ENCODE measurements around the gene PGGHG.
"Not testable (repeated sequence)": the region's sequence is repeated elsewhere in the genome, so short reads cannot be mapped to it uniquely, and the experiment has no call there.

Gene PGGHG

DNA sequence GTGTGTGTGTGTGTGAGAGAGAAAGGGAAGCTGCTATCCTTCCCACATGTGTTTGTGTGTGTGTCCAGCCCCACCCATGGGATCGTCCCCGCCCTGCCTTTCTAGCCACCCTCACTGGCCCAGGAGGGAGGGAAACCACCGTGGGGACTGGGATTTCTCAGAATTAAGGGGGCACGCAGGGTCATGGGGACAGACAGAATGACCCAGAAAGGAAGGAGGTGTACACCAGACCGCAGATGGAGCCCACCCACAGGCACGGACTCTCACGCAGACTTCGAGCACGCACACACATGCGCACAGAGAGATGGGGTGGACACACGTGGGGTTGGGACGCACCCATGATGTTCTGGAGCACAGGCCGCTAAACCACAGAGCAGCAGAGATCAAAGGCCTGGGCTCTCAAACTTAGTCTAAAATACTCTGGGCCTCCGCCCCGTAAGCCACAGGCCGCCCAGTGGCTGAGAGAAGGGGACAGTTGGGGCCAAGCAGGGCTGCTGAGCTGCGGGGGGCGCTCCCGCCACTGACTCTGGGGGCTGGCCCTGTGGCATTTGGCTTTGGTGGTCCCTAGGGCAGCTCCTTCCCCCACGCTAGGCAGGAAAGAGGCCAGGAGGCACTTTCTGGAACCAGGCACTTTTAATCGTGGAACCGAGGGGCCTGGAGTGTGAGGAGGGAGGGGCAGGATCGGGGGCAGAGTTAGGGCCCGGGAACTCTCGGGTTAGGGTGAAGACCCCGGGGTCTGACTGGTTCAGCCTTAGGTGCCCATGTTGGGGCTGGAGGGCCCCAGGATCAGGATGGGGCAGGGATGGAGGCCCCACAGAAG is 8.9 kb downstream of the PGGHG start:
- H3K27ac Mint-ChIP-seq: peak overlapping the region; percentile 25
- H3K27me3 Mint-ChIP-seq: peaks cover 1% of the 10 kb centered on the region
- H3K4me3 Mint-ChIP-seq: no peak overlapping the region
- peaks cover 29% of the 10 kb centered on the region for H3K4me1 Mint-ChIP-seq
- H3K9me3 Mint-ChIP-seq: no peaks in the 10 kb centered on the region
- no peaks in the 10 kb centered on the region for H3K36me3 Mint-ChIP-seq

DNA sequence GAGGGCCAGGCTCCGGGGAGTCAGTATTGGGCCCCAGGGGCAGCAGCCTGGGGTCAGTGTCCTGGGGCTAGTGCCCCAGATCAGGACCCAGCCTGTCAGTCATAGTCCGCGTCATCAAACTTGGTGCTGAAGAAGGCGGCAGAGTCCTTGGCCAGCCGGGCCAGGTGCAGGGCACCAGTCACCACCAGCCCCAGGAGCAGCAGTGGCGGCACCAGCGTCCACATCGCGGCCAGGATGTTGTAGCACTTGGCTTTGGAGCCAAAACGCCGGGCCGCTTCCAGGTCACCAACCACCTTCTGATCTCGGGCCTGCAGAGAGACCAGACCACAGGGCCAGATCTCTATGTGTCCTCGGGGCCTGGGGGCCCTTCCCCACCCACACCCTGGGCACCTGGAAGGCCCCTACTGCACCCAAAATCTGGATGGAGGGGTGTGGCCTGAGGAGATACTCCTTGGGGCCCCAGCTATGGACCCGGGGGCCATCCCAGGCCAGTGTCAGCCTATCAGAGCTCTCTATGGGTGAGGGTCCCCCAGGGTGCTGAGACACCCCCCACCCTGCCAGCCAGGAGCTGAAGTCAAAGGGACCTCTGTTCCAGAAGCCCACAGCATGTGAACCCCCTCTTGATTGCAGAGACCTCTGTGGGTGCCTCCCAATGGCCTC is 9.6 kb downstream of the PGGHG start:
- no peaks in the 10 kb centered on the region for H3K9me3 Mint-ChIP-seq
- peaks cover 37% of the 10 kb centered on the region for H3K4me1 Mint-ChIP-seq
- no peak overlapping the region for H3K4me3 Mint-ChIP-seq
- H3K27me3 Mint-ChIP-seq: peaks cover 3% of the 10 kb centered on the region
- no peaks in the 10 kb centered on the region for H3K36me3 Mint-ChIP-seq
- H3K27ac Mint-ChIP-seq: no peak overlapping the region

GRCh38 chr11:299081-299891 is 10.4 kb downstream of the PGGHG start, which contains the start of gene IFITM5:
TSS of gene IFITM5 (minus strand) at chr11:299526. CDS start at chr11:299490, 36 bp downstream.
- Mint-ChIP-seq H3K4me3 (no peak within 1 kb of the TSS), H3K27me3 (peaks cover 3% of the 10 kb centered on the region), H3K9me3 (no peaks in the 10 kb centered on the region), H3K4me1 (peaks cover 40% of the 10 kb centered on the region), H3K27ac (no peak within 1 kb of the TSS), H3K36me3 (no peaks in the 10 kb centered on the region)

DNA sequence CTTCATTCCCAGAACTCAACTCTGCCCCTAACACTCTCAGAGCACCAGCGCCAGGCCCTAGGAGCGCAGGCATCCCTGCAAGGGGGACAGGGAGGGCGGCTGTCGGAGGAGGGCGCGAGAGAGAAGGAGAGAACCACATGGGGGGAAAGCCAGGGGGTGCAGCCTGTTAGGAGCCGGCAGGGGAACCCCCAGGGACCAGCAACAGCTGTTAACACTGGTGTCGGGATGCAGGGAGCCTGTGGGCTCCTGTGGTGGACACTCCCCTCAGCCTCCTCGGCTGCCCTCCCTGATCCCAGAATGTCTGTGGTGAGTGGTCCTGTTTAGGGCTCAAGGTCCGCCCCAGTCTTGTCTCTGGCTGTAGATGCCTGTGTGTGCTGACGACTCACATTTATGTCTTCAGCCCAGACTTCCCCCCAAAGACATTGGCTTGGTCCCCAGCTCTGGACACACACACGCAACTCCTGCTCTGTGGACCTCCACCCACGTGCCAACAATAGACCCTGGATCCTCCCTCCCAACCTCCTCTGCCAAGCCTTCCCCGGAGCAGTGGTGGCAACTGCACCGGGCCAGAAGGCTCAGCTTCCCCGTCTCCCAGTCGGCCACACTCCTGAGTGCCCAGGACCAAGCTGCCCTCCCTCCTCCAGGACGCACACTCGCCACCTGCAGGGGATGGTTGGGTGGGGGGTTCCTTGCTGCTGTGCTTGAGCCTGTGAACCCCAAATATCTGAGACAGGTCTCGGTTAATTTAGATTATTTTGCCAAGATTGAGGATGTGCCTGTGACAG is 11.2 kb downstream of the PGGHG start:
- Mint-ChIP-seq H3K4me3 (no peak overlapping the region), H3K27ac (no peak overlapping the region), H3K9me3 (no peaks in the 10 kb centered on the region), H3K36me3 (no peaks in the 10 kb centered on the region), H3K27me3 (peaks cover 3% of the 10 kb centered on the region), H3K4me1 (peaks cover 44% of the 10 kb centered on the region)

GRCh38 chr11:303363-303762 is 14.4 kb downstream of the PGGHG start:
- Mint-ChIP-seq H3K9me3 (no peaks in the 10 kb centered on the region), H3K27ac (no peak overlapping the region), H3K27me3 (peaks cover 3% of the 10 kb centered on the region), H3K36me3 (no peaks in the 10 kb centered on the region), H3K4me1 (peaks cover 54% of the 10 kb centered on the region), H3K4me3 (no peak overlapping the region)

DNA sequence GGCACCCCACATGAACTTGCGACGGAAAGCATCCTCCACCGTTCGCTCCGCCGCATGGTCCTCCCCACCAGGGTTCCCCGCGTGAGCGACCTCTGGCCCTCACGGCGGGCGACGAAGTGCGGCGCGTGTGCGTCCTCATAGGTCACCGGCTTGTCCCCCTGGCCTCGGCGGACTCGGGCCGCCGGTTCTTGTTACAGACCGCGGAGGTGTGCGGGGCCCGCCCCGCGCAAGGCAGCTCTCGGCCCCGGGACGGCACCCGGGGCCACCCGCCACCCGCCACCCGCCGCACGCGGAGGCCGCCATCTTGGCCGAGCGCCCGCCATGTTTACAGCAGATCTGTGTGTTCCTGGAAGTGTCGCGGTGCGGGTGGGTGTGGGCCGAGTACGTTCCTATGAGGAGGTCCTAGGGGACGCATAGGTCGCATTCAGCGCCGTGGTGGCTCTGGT is 15.2 kb downstream of the PGGHG start:
- Mint-ChIP-seq H3K9me3 (no peaks in the 10 kb centered on the region), H3K4me1 (peaks cover 55% of the 10 kb centered on the region), H3K27ac (no peak overlapping the region), H3K27me3 (peaks cover 3% of the 10 kb centered on the region), H3K36me3 (no peaks in the 10 kb centered on the region), H3K4me3 (no peak overlapping the region)

GRCh38 chr11:304915-305843 is 16.3 kb downstream of the PGGHG start:
- no peak overlapping the region for H3K4me3 Mint-ChIP-seq
- H3K36me3 Mint-ChIP-seq: peaks cover 1% of the 10 kb centered on the region
- peak overlapping the region; percentile 14 for H3K27ac Mint-ChIP-seq
- no peaks in the 10 kb centered on the region for H3K9me3 Mint-ChIP-seq
- H3K4me1 Mint-ChIP-seq: peaks cover 60% of the 10 kb centered on the region
- H3K27me3 Mint-ChIP-seq: peaks cover 3% of the 10 kb centered on the region

GRCh38 chr11:305844-306211 is 16.9 kb downstream of the PGGHG start:
- Mint-ChIP-seq H3K36me3 (peaks cover 1% of the 10 kb centered on the region), H3K9me3 (no peaks in the 10 kb centered on the region), H3K27ac (peak overlapping the region; percentile 14), H3K4me3 (no peak overlapping the region), H3K27me3 (peaks cover 2% of the 10 kb centered on the region), H3K4me1 (peaks cover 54% of the 10 kb centered on the region)

DNA sequence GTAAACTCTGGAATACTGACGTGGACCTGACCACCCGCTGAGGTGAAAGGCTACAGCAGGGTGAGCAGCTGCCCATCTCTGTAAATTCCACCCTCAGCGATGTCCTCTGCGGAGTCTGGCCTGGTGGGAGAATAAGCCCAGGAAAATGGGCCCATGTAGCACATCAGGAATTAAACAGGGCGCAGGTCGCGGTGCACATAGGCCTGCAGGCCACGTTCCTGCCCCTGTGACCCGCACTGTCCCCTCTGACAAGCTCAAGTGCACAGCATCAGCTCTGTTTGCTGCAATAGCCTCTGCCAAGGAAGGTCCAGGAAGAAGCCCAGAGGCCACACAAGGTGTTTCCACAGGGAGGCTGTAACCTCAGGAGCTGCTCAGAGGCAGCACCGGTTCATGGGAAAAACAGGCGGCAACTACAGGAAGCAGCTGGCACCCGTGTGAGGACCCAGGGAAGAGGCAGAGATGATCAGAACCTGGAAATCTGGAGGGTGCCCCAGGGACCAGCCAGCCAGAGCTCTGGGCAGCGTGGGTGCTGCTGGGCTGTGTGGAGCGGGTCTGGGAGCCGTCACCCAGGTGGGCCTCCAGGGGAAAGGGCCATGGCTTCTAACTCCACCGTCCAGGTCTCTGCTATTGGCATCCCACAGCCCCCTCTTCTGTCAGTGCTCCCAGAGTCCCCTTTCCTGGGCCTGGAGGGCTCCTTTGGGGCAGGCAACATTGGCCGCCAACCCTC is 17.9 kb downstream of the PGGHG start:
- Mint-ChIP-seq H3K27ac (peak overlapping the region; percentile 70), H3K4me3 (peak overlapping the region; percentile 26), H3K27me3 (peaks cover 2% of the 10 kb centered on the region), H3K36me3 (peaks cover 1% of the 10 kb centered on the region), H3K9me3 (no peaks in the 10 kb centered on the region), H3K4me1 (peaks cover 52% of the 10 kb centered on the region)

- Mint-ChIP-seq H3K27ac (peak within 1 kb of the TSS; percentile 99), H3K4me1 (peaks cover 59% of the 10 kb centered on the region), H3K4me3 (peak within 1 kb of the TSS; percentile 94)
- H3K36me3 Mint-ChIP-seq, H3K9me3 Mint-ChIP-seq, H3K27me3 Mint-ChIP-seq: not testable (repeated sequence)
These were observed 19.1 kb downstream of the PGGHG start, which contains the start of gene IFITM2 for GRCh38 chr11:307766-308708. TSS of gene IFITM2 (plus strand) at chr11:307816. CDS start at chr11:308193, 377 bp downstream.

DNA sequence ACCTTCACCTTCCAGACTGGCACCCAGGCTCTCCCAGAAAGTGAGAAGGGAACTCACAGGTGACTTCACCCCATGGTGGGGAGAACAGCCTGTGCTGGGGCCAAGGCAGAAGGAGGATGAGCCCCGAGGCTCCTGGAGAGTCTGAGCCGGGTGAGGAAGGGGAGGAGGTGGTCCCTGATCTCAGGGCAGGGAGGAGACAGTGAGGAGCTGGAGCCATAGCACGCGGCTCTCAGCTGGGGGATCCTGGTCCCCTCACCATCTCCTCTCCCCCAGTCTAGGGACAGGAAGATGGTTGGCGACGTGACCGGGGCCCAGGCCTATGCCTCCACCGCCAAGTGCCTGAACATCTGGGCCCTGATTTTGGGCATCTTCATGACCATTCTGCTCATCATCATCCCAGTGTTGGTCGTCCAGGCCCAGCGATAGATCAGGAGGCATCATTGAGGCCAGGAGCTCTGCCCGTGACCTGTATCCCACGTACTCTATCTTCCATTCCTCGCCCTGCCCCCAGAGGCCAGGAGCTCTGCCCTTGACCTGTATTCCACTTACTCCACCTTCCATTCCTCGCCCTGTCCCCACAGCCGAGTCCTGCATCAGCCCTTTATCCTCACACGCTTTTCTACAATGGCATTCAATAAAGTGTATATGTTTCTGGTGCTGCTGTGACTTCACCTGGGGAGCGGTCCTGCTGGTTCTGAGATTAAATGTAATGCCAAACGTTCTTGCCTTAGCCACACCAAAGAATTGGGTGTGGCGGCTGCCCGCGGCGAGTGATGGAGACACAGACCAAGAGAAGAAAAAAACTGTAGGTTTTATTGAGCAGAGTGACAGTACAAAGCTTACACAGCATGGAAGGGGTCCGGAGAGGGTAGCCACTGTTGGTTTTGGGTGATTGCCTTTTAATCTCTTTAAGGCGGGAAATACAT is 20.1 kb downstream of the PGGHG start:
- Mint-ChIP-seq H3K27ac (peak overlapping the region; percentile 99), H3K4me3 (peak overlapping the region; percentile 94), H3K4me1 (peaks cover 54% of the 10 kb centered on the region)
- H3K9me3 Mint-ChIP-seq, H3K27me3 Mint-ChIP-seq, H3K36me3 Mint-ChIP-seq: not testable (repeated sequence)

DNA sequence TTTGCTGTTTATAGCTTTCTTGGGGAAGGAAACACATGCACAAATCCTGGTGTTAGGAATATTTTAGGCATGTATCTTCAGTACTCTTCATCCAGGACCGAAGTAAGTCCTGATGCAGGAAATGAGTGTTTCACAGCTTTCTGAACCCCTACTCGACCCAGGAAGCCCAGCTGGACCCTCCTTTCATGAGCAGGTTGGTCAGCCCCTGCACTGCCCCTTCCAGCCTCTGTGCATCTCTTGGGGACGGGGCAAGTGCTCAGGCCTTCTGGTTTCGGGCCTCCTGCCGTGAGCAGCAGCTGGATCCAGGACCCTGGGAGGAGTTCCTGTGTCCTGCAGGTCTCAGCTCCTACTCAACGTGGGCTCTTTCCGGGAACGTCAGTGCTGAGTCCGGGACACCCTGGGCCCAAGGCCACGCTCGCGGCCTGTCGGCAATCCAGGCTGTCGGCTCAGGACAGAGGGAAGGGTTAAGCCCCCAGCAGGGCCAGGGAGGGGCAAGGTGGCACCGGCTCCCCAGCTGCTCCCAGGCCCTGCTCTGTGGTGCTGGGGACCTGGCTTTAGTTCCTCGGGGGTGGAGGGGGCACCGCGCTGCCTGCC is 21.1 kb downstream of the PGGHG start:
- not testable (repeated sequence) for H3K27me3 Mint-ChIP-seq, H3K9me3 Mint-ChIP-seq, H3K36me3 Mint-ChIP-seq
- Mint-ChIP-seq H3K4me3 (peak overlapping the region; percentile 94), H3K27ac (peak overlapping the region; percentile 99), H3K4me1 (peaks cover 51% of the 10 kb centered on the region)
